DND-41 (cell line): ENCODE data around the gene RILPL2.

Source experiments
- EZH2 ChIP-seq: IDR thresholded peaks from 3 replicates; pipeline ENCODE4 v1.6.1; 2012; ENCODE audit warnings: borderline replicate concordance, low read depth, mild to moderate bottlenecking, moderate library complexity, low read length, inconsistent platforms; ENCODE audit not compliant: severe bottlenecking
- TF ChIP-seq, protein P1 (sequence below): IDR thresholded peaks from 2 replicates; pipeline ENCODE4 v1.5.1; 2012; ENCODE audit warnings: borderline replicate concordance, low read length, moderate library complexity, mild to moderate bottlenecking; ENCODE audit not compliant: poor library complexity, severe bottlenecking; ENCODE audit errors: extremely low read depth

DNA sequence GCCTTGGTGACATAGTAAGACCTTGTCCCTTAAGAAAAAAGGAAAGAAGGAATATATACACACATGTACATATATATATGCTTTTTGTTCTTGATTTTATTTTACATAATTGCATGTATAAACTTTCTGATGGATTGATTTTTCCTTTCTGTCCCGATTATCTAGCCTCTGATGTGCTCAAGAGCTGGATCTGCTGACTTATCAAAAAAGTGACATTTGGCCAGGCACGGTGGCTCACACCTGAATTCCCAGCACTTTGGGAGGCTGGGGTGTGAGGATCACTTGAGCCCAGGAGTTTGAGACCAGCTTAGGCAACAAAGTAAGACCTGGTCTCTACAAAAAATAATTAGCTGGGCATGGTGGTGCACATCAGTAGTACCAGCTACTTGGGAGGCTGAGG, 33.5 kb upstream of the RILPL2 start:
- TF ChIP-seq, protein P1, sequence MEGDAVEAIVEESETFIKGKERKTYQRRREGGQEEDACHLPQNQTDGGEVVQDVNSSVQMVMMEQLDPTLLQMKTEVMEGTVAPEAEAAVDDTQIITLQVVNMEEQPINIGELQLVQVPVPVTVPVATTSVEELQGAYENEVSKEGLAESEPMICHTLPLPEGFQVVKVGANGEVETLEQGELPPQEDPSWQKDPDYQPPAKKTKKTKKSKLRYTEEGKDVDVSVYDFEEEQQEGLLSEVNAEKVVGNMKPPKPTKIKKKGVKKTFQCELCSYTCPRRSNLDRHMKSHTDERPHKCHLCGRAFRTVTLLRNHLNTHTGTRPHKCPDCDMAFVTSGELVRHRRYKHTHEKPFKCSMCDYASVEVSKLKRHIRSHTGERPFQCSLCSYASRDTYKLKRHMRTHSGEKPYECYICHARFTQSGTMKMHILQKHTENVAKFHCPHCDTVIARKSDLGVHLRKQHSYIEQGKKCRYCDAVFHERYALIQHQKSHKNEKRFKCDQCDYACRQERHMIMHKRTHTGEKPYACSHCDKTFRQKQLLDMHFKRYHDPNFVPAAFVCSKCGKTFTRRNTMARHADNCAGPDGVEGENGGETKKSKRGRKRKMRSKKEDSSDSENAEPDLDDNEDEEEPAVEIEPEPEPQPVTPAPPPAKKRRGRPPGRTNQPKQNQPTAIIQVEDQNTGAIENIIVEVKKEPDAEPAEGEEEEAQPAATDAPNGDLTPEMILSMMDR = no peak
- no peak for TF ChIP-seq EZH2
